HG03520 (cell line): ENCODE results near the gene SEPHS2.
"Not testable (repeated sequence)": the region's sequence is repeated elsewhere in the genome, so short reads cannot be mapped to it uniquely, and the experiment has no call there.

ENCODE experiments used
- ATAC-seq: cut with Tn5 transposase; IDR thresholded peaks from one replicate; pipeline ENCODE4 v1.9.1; 2021; ENCODE audit warnings: mild to moderate bottlenecking, moderate library complexity; ENCODE audit not compliant: unreplicated experiment

Gene SEPHS2

GRCh38 chr16:30470632-30470995 lies 24.9 kb upstream of the SEPHS2 start:
- ATAC-seq = no peak

GRCh38 chr16:30470170-30470512 lies 24.5 kb upstream of the SEPHS2 start:
- ATAC-seq = no peak

GRCh38 chr16:30464078-30464477 lies 18.4 kb upstream of the SEPHS2 start:
- no peak for ATAC-seq

- not testable (repeated sequence) for ATAC-seq
These were observed 15.8 kb upstream of the SEPHS2 start for GRCh38 chr16:30461426-30461825.

- no peak for ATAC-seq
These were observed 13.8 kb upstream of the SEPHS2 start for GRCh38 chr16:30459456-30459855.

DNA sequence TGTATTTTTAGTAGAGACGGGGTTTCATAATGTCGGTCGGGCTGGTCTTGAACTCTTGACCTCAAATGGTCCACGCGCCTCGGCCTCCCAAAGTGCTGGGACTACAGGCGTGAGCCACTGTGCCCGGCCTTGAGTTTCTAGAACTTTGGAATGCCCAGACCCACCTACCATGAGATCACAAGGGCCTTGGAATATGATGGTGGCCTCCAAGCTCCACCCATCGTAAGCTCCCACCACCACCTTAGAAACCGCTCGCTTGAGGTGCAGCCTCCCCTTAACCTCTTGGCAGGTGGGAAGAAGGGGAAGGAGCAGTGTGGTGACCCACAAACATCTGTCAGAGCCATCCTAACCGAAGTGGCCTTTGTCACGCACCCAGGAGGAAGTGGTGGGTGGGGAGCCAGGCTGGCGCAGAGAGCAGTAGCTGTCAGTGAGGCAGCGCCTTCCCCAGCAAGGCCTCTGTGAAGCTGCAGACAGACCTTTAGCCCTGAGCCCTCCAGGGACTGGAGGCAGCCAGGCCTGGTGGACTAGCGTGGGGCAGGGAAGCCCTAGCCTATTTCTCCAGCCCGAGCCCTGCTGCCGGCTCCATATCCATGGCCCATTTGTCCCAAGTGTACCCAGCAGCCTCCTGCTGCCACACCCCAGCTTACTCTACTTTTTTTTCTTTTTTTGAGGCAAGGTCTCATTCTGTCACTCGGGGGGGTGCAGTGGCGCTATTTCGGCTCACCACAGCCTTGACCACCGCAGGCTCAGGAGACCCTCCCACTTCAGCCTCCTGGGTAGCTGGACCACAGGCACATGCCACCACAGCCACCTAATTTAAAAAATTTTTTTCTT lies 13.1 kb upstream of the SEPHS2 start:
- ATAC-seq = peak; percentile 81

DNA sequence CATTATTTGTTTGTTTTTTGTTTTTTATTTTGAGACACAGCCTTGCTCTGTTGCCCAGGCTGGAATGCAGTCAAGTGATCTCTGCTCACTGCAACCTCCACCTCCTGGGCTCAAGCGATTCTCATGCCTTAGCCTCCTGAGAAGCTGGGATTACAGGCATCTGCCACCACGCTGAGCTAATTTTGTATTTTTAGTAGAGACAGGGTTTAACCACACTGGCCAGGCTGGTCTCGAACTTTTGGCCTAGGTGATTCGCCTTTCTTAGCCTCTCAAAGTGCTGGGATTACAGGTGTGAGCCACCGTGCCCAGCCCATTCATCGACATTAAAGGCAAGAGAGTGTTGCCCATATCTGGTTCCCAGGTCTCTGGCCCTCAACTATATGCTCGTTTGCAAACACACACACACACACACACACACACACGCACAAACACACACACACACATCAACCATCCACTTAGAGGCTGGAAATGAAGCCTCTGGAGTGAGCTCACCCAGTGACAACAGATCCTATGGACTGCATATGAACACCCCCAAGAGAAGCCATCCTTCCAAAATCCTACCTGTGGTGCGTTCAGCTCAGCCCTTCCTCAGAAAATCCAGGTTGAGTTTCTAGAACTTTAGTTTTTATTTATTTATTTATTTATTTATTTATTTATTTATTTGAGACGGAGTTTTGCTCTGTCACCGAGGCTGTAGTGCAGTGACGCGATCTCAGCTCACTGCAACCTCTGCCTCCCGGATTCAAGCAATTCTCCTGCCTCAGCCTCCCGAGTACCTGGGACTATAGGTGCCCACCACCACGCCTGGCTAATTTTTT lies 12.3 kb upstream of the SEPHS2 start:
- no peak for ATAC-seq

- ATAC-seq = no peak
These were observed 11.6 kb upstream of the SEPHS2 start for GRCh38 chr16:30457256-30457655.

DNA sequence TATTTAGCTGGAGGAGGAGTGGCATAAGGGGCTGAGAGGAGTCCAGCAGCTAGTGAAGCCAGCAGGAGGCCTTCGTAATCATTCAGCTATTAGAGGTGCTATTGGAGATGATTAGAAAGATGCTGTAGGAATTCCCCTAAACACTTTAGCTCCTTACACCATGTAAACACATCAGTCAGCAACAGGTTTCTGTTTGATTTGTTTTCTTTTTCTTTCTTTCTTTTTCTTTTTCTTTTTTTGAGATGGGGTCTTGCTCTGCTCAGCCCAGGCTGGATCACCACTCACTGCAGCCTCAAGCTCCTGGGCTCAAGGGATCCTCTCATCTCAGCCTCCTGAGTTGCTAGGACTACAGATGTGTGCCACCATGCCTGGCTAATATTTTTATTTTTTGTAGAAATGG lies 10.6 kb upstream of the SEPHS2 start:
- ATAC-seq = no peak

- ATAC-seq = not testable (repeated sequence)
These were observed 7.3 kb upstream of the SEPHS2 start for GRCh38 chr16:30452709-30453580.

DNA sequence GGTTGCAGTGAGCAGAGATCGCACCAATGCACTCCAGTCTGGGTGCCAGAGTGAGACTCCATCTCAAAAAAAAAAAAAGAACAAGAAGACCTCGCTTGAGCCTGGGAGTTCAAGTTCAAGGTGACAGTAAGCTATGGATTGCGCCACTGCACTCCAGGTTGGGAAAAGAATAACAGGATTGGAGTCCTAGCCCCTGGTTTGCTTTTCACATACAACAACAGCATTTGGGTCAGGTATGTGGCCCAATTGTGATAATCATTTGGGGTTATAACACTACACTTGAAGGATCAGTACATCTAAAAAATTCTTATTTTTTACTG lies 3.4 kb upstream of the SEPHS2 start:
- no peak for ATAC-seq

- ATAC-seq = no peak
These were observed 2.0 kb upstream of the SEPHS2 start for GRCh38 chr16:30447512-30448226.

DNA sequence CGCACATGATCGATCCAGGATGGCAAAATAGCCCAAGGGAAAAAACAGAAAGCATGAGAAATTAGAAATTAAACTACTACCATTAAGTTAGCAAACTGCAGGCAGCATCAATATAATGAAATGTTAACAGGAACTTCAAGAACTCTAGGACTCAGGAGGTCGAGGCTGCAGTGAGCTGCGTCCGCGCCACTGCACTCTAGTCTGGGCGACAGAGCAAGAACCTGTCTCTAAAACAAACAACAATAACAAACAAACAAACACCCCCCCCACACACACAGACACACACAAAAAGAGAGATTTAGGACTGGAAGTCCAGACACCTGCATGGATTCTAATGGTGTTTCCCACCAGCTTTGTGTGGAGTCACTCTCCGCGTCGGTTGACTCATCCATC lies 525 bp upstream of the SEPHS2 start:
- ATAC-seq = no peak

DNA sequence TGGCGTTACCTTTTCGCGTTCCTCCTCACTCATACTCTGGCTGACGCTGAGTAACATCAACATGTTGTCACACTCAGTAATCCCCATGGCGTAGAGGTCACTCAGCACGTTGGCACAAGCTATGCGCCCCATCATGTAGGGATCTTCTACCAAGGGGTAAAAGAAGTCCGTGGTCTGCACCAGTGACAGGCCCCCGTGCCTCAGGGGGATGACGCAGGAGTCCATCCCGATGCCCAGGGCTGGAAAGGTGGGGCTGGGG lies 596 bp downstream of the SEPHS2 start:
- ATAC-seq = no peak

DNA sequence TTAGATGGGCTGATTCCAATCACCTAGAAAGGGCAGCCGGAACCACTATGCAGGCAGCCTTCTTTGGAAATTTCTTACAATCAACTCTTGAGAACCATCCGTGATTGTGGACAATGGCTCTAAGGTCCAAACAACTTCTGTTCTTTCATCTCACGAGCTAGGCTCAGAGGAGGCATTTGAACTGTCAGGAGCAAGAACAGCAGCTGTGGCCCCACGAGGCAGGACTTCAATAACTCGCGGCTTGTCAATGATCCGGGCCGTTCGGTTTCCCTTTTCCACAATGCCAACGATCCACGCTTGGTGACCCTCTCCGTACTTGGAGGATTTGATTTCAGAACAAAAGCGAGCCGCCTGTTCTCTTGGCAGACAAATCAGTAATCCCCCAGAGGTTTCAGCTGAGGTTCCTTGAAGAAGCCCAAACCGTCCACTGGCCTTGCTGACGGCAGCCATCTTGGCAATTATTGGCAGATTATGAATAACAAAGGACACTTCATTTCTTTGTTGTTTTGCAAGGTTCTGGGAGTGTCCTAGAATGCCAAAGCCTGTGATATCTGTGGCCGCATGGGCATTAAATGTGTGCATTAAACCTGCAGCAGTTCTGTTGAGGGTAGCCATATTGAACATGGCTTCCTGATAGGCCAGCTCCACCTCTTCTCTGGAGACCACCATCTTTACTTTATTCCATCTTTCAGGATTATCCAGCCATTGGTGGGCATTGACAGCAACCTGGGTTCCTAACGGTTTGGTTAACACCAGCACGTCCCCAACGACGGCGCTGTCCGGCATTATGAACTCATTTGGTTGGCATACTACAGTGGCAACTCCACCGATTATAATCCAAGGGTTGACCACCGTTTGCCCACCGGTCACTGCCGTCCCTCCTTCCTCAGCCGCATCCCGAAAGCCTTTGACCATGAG lies 1.2 kb downstream of the SEPHS2 start:
- ATAC-seq = no peak

DNA sequence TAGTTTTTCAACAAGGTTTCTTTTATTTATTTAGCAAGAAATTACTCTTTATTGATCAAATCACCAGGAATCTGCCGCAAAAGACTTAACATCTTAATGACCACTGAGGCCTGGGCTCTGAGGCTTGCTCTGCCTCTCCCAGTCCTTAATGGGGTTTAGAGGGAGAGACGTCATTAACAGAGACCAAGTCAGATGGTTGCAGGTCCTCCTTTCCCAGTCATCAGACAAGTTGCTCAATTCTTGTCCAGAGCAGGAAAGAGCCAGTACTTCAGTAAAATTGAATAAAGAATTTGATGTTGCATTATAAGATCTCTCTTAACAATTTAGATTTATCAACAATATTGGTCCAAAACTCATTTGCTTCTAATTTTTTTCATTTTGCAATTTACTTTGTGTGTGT lies 2.0 kb downstream of the SEPHS2 start:
- ATAC-seq = no peak

DNA sequence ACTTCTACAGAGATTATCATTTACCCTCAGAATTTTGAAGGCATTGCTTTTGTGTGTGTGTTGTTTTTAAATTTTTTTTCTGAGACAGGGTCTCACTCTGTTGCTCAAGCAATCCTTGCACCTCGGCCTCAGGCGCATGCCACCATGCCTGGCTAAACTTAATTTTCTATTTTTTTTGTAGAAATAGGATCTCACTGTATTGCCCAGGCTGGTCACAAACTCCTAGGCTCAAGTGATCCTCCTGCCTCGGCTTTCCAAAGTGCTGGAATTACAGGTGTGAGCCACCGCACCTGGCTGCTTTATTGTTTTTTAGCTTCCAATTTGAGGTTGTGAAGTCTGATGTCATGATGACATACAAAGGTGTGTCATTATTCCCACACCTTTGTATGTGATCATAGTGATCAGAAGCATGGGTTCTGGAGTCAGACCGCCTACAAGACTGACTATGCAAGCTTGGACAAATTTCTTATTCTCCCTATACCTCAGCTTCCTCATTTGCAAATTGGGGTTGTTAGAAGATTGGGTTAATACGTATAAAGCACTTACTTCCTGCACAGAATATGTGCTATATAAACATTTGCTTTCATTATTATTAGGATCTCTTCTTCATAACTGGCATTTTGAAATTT lies 5.8 kb downstream of the SEPHS2 start:
- no peak for ATAC-seq

DNA sequence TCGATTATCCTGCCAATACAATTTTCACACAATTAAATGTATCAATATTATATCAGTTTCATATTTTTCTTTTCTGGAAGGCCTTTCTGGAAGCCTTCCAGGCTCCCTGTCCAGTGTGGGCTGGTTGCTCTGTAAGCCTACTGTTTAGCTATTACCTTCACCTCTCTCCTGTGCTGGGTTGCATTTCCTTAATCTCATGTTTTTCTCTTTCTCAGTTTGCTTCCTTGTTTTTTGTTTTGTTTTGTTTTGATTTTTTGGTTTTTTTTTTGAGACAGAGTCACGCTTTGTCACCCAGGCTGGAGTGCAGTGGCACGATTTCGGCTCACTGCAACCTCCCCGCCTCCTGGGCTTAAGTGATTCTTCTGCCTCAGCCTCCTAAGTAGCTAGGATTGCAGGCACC lies 6.8 kb downstream of the SEPHS2 start:
- no peak for ATAC-seq

GRCh38 chr16:30437511-30438046 lies 8.1 kb downstream of the SEPHS2 start:
- no peak for ATAC-seq
